GM19467 (cell line): Measurements from ENCODE around the gene TAAR8.
A peak's percentile ranks its signal among the peaks of the same experiment; 100 is the strongest.
"Not testable (repeated sequence)": the region's sequence is repeated elsewhere in the genome, so short reads cannot be mapped to it uniquely, and the experiment has no call there.

ENCODE experiments used
- ATAC-seq: cut with Tn5 transposase; IDR thresholded peaks from one replicate; pipeline ENCODE4 v1.9.1; 2021; ENCODE audit warnings: mild to moderate bottlenecking, moderate library complexity; ENCODE audit not compliant: unreplicated experiment

Gene TAAR8

DNA sequence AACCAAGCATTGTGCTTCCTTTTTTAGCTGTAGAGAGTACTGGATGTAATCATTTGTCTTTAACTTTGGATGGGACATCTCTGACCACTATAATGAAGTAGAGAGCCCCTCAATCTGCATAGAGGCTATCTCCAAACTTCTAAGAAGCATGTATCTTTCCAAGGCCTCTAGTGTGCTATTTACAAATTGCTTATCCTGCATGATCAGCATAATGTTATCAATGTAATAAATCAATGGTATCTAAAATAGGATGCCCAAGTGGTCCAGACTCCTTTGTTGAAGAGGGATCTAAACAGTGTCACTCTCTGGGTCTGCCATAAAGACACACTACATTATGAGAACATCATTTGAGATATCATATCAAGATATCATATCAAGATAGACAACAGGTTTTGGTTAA lies 7.6 kb upstream of the TAAR8 start:
- no peak for ATAC-seq

GRCh38 chr6:132548746-132549463 lies 3.6 kb upstream of the TAAR8 start:
- no peak for ATAC-seq

DNA sequence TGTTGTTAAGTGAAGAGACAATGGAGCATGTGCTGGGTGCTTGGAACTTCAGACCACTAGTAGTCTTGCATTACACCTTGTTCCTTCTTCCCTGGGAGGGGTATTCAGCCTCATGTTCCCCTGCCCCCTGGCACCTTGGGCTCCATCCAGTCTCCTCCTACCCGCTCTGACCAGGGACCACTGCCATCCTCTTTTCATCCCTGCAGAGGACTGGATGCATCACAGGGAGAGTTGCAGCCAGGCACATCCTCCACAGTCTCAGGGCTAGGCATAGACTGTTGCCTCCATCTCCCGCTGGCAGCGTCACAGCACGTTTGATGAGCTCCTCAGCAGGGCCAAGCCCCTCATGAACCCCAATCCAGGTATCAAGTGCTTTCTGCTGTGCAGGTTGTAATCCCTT lies 1.3 kb upstream of the TAAR8 start:
- no peak for ATAC-seq

DNA sequence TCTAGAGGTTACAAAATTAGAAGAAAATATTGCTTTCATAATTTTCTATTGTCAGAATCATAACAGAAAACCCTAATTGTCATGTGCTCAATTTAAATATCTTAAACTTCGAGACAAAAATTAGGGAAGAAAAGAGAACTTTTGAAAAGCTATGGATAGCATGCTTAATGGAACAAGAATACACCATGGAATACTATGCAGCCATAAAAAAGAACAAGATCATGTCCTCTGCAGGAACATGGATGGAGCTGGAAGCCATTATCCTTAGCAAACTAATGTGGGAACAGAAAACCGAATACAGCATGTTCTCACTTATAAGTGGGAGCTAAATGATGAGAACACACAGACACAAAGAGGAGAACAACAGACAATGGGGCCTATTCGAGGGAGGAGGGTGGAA lies 7.6 kb downstream of the TAAR8 start:
- not testable (repeated sequence) for ATAC-seq

DNA sequence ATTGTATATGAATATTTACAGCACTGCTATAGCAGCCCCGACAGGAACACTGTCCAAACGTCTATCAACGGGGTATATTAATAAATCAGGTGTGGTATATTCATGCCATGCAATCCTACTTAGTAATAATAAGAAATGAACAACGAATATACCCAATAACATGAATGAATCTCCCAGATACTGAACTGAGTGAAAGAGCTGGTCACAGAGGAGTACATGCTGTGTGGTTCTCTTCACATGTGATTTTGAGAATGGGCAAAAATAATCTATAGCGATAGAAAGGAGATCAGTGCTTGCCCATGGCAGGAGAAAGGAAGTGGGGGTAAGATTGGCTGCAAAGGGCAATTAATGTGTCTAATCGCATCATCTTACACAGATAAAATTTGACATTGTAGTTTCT lies 13.9 kb downstream of the TAAR8 start:
- ATAC-seq, result no peak

DNA sequence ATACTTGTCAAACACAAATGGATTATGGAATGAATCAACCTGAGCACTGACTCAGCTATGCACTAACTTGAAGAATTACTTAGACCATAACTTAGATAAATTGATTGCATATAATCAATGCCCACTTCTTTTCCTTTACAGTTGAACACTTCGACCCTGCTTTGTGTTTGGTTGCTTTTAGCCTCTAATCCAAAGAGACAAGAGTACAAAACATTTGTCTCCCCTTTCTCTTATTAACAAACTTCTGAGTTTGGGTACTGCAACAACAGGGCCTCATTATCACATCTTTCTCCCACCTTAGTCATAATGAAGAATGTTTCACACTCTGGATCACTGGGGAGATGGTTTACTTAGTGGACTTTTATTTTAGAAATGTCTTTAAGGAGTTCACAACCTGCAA lies 15.1 kb downstream of the TAAR8 start:
- no peak for ATAC-seq

- no peak for ATAC-seq
These were observed 16.1 kb downstream of the TAAR8 start for GRCh38 chr6:132568611-132569010.

- ATAC-seq, result no peak
These were observed 16.7 kb downstream of the TAAR8 start for GRCh38 chr6:132569170-132569569.

GRCh38 chr6:132570221-132570777 lies 17.8 kb downstream of the TAAR8 start, which contains the start of gene TAAR6:
Gene TAAR6, plus strand, starts transcription at chr6:132570322. Its CDS starts 0 bp downstream, at chr6:132570322.
- no peak for ATAC-seq

- no peak for ATAC-seq
These were observed 19.3 kb downstream of the TAAR8 start for GRCh38 chr6:132571774-132572173.

GRCh38 chr6:132584698-132585097 lies 32.2 kb downstream of the TAAR8 start:
- no peak for ATAC-seq

GRCh38 chr6:132587424-132587823 lies 35.0 kb downstream of the TAAR8 start:
- ATAC-seq, result no peak

DNA sequence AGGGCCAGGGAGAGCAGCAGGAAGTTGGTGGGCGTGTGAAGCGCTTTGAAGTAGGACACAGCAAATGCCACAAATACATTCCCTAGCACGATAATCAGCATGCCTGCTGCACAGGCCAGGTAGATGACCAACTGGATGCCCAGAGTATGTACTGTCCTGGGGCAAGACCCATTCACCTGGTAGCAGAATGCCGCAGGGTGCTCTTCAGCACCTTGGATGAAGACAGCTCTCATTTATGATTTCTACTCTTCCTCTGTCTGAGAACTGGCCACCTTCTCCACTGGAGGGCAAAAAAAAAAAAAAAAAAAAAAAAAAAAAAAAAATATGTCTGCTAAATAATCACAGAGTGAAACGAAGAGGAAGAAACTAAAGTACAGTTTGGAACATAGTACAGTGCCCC lies 37.0 kb downstream of the TAAR8 start, which contains the start of gene TAAR5:
Gene TAAR5, minus strand, starts transcription at position 288 of the 400 bp plus-strand sequence. Its CDS starts 55 bp downstream, at position 233.
- ATAC-seq, result no peak

DNA sequence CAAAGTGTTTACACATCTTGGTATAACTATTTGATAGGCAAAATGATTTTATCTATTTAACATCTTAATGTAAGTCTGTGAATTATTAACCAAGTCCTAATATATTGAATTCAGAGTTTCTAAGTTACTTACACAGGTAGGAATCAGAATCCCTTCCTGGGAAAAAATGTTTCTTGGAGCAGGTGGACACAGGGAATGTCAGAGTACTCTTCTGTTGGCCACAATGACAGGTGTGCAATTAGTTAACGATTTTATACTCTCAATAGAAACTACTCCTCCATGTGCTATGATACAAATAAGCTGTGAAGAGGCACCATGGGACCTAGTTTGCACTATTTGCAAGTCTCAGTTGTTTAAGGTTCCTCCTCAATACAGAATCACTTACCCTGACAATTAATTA lies 37.9 kb downstream of the TAAR8 start:
- no peak for ATAC-seq

- no peak for ATAC-seq
These were observed 40.4 kb downstream of the TAAR8 start for GRCh38 chr6:132592855-132593254.

GRCh38 chr6:132596201-132596600 lies 43.7 kb downstream of the TAAR8 start:
- ATAC-seq, result no peak

DNA sequence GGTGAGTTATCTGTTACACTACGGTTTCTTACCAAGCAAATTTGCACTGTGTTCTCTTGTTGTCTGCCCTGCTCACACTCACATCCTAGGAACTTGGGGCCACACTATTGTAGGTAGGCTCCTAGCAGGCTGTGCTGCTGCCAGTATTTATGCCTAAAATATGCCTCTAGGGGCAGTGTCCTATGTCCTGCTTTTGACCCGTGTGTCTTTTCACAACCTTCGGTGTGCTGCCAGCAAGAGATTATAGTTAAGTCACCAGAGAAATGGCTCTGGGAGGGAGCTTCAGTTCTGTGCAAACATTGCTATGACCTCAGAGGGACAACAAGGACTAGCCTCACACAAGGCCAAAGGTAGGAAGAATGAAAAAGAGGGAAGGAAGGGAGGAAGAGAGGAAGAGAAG lies 46.0 kb downstream of the TAAR8 start:
- ATAC-seq, result peak; percentile 73

DNA sequence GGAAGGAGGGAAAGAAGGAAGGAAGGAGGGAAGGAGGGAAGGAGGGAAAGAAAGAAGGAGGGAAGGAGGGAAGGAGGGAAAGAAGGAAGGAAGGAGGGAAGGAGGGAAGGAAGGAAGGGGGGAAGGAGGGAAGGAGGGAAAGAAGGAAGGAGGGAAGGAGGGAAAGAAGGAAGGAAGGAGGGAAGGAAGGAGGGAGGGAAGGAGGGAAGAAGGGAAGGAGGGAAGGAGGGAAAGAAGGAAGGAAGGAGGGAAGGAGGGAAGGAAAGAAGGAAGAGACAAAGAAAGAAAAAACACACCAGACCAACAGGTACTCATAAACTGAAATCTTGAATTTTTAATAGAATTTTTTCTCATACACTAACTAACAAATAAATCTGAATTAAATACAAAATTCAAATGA lies 48.4 kb downstream of the TAAR8 start:
- ATAC-seq, result not testable (repeated sequence)
